Keratinocyte (primary cell): ENCODE results near the gene KIFC3. TPM values are rescaled to one million over a fixed set of nuclear protein-coding genes. Genes with fewer than 3 reads are reported as not detected.

Experiments used
- DNase-seq: peaks from one replicate; pipeline ENCODE4 v3.0.0-alpha.2; 2011; ENCODE audit warnings: low read depth, missing footprints, low spot score
- FAIRE-seq: peaks from 2 replicates; lab custom pipeline; 2011; peaks lifted over from hg19 to GRCh38; lab: Jason Lieb, UNC
- H2AFZ ChIP-seq: 2 replicates; pipeline ENCODE4 v1.6.0; 2012; ENCODE audit warnings: low read length, control low read depth, inconsistent platforms; ENCODE audit not compliant: control insufficient read depth
- H3K27ac ChIP-seq: 2 replicates; pipeline ENCODE4 v1.5.1; 2011; ENCODE audit warnings: low read length; ENCODE audit not compliant: control insufficient read depth, insufficient read depth
- H3K27me3 ChIP-seq: 3 replicates; pipeline ENCODE4 v1.6.0; 2011; ENCODE audit warnings: low read length; ENCODE audit not compliant: control insufficient read depth, insufficient read depth; ENCODE audit errors: extremely low read depth
- H3K36me3 ChIP-seq, 2 experiments: 2 replicates in 1 of 2; 3 replicates in 1 of 2; pipeline ENCODE4 v1.5.1; 2011; ENCODE audit warnings: low read length in 2 of 2, mild to moderate bottlenecking in 1 of 2; ENCODE audit not compliant: control insufficient read depth in 2 of 2, insufficient read depth in 2 of 2; ENCODE audit errors: extremely low read depth in 1 of 2
- H3K4me1 ChIP-seq: 3 replicates; pipeline ENCODE4 v1.5.1; 2011; ENCODE audit warnings: low read length; ENCODE audit not compliant: control insufficient read depth, insufficient read depth; ENCODE audit errors: extremely low read depth
- H3K4me2 ChIP-seq: 3 replicates; pipeline ENCODE4 v1.6.0; 2011; ENCODE audit warnings: low read depth, low read length; ENCODE audit not compliant: control insufficient read depth, insufficient read depth; ENCODE audit errors: extremely low read depth
- H3K4me3 ChIP-seq, 3 experiments: fragments of 200-600 bp in 1 of 3; sonication (generic) in 1 of 3; 2 replicates in 2 of 3; 3 replicates in 1 of 3; pipeline ENCODE4 v1.5.1; 2011 to 2016; ENCODE audit warnings: low read length in 3 of 3, mild to moderate bottlenecking in 3 of 3, control low read depth in 2 of 3, inconsistent platforms in 1 of 3, low read depth in 1 of 3, mixed read lengths in 1 of 3, mixed run types in 1 of 3, moderate library complexity in 1 of 3; ENCODE audit not compliant: control insufficient read depth in 2 of 3, insufficient read depth in 2 of 3; ENCODE audit errors: extremely low read depth in 1 of 3
- H3K79me2 ChIP-seq: 2 replicates; pipeline ENCODE4 v1.6.0; 2012; ENCODE audit warnings: low read length; ENCODE audit not compliant: control insufficient read depth, insufficient read depth
- H3K9ac ChIP-seq: 3 replicates; pipeline ENCODE4 v1.6.0; 2011; ENCODE audit warnings: low read length; ENCODE audit not compliant: control insufficient read depth, insufficient read depth; ENCODE audit errors: extremely low read depth
- H3K9me1 ChIP-seq: 3 replicates; pipeline ENCODE4 v1.6.0; 2011; ENCODE audit warnings: low read length; ENCODE audit not compliant: control insufficient read depth, insufficient read depth; ENCODE audit errors: extremely low read depth
- H3K9me3 ChIP-seq: 2 replicates; pipeline ENCODE4 v1.5.1; 2012; ENCODE audit warnings: low read depth, low read length; ENCODE audit not compliant: control insufficient read depth
- H4K20me1 ChIP-seq: 3 replicates; pipeline ENCODE4 v1.6.0; 2011; ENCODE audit warnings: low read length; ENCODE audit not compliant: control insufficient read depth, insufficient read depth; ENCODE audit errors: extremely low read depth
- EZH2 ChIP-seq: IDR thresholded peaks from one replicate; pipeline ENCODE4 v1.6.1; 2012; ENCODE audit warnings: inconsistent platforms, mild to moderate bottlenecking, low read length, moderate library complexity
- dilution Hi-C: fragments of 300-500 bp; cut with MboI; formaldehyde crosslinking; loops from one replicate; pipeline ENCODE4 v1.7.0; 2020; ENCODE audit warnings: low sequenced_read_pairs; ENCODE audit not compliant: extremely low pct_ligation_motif_present
- polyA plus RNA-seq, 5 experiments: library from polyadenylated mRNA; depleted of rRNA in 3 of 5; stranded (reverse) in 3 of 5; stranded (forward) in 1 of 5; unstranded in 1 of 5; fragments of >200 nt; gene quantifications; 1 replicate in 1 of 5; 2 replicates in 3 of 5; 3 replicates in 1 of 5; pipeline versions ENCODE4 v1.2.1 to v1.2.3, GENCODE V29; 2011 to 2012; ENCODE audit warnings: missing spikeins in 2 of 5, low read depth in 1 of 5, low replicate concordance in 1 of 5
- TF ChIP-seq, protein P1 (sequence below), 3 experiments: IDR thresholded peaks in 1 of 3; conservative IDR thresholded peaks in 1 of 3; optimal IDR thresholded peaks in 1 of 3; 2 replicates in 2 of 3; 3 replicates in 1 of 3; pipeline versions ENCODE3 to v1.5.1; 2011; ENCODE audit warnings: low read length in 3 of 3, mild to moderate bottlenecking in 3 of 3, moderate library complexity in 2 of 3, control low read depth in 1 of 3, inconsistent platforms in 1 of 3; ENCODE audit not compliant: insufficient read depth in 2 of 3; ENCODE audit errors: extremely low read depth in 1 of 3

Gene KIFC3
- polyA plus RNA-seq, 1 donor (not counting 4 experiments of a cell fraction or from before 2014, with no cell fraction given) = 22.7 TPM

GRCh38 chr16:57744642-57744903 is 57.7 kb downstream of the KIFC3 start:
- Histone ChIP-seq H3K36me3 (peaks cover 0 to 7% of the 10 kb centered on the region in 2 experiments), H2AFZ (no peak overlapping the region), H3K4me1 (peaks cover 31% of the 10 kb centered on the region), H3K9me1 (peaks cover 3% of the 10 kb centered on the region), H3K9me3 (no peaks in the 10 kb centered on the region), H3K27me3 (no peaks in the 10 kb centered on the region), H3K27ac (no peak overlapping the region), H3K4me2 (no peak overlapping the region), H3K79me2 (no peaks in the 10 kb centered on the region), H3K9ac (no peak overlapping the region), H3K4me3 (no peak overlapping the region), H4K20me1 (no peaks in the 10 kb centered on the region)
- dilution Hi-C loops = no loop called here
- DNase-seq (no peak), FAIRE-seq (no peak)
- no peak for TF ChIP-seq EZH2
- TF ChIP-seq, protein P1, sequence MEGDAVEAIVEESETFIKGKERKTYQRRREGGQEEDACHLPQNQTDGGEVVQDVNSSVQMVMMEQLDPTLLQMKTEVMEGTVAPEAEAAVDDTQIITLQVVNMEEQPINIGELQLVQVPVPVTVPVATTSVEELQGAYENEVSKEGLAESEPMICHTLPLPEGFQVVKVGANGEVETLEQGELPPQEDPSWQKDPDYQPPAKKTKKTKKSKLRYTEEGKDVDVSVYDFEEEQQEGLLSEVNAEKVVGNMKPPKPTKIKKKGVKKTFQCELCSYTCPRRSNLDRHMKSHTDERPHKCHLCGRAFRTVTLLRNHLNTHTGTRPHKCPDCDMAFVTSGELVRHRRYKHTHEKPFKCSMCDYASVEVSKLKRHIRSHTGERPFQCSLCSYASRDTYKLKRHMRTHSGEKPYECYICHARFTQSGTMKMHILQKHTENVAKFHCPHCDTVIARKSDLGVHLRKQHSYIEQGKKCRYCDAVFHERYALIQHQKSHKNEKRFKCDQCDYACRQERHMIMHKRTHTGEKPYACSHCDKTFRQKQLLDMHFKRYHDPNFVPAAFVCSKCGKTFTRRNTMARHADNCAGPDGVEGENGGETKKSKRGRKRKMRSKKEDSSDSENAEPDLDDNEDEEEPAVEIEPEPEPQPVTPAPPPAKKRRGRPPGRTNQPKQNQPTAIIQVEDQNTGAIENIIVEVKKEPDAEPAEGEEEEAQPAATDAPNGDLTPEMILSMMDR (optimal IDR thresholded peaks at IDR 0.05 in 1 of 3, IDR thresholded peaks at IDR 0.05 in 1 of 3, conservative IDR thresholded peaks at IDR 0.05 in 1 of 3; ENCODE audit: extremely low read depth in 1 of 3, insufficient read depth in 2 of 3, low read length in 3 of 3) = no peak

- dilution Hi-C loops = no loop called here
- Histone ChIP-seq H2AFZ (no peak overlapping the region), H3K9me1 (peaks cover 3% of the 10 kb centered on the region), H3K4me3 (no peak overlapping the region), H3K79me2 (no peaks in the 10 kb centered on the region), H3K27ac (no peak overlapping the region), H3K9me3 (no peaks in the 10 kb centered on the region), H3K9ac (no peak overlapping the region), H3K36me3 (peaks cover 0 to 7% of the 10 kb centered on the region in 2 experiments), H3K4me2 (no peak overlapping the region), H3K4me1 (peaks cover 36% of the 10 kb centered on the region), H3K27me3 (no peaks in the 10 kb centered on the region), H4K20me1 (no peaks in the 10 kb centered on the region)
- DNase-seq (no peak), FAIRE-seq (no peak)
- TF ChIP-seq EZH2 = no peak
- TF ChIP-seq, protein P1 (optimal IDR thresholded peaks at IDR 0.05 in 1 of 3, IDR thresholded peaks at IDR 0.05 in 1 of 3, conservative IDR thresholded peaks at IDR 0.05 in 1 of 3; ENCODE audit: extremely low read depth in 1 of 3, insufficient read depth in 2 of 3, low read length in 3 of 3) = no peak
Observed at GRCh38 chr16:57743886-57744641, 58.2 kb downstream of the KIFC3 start.
